ENCODE measurements around the gene SBK2. TPM values are rescaled to one million over a fixed set of nuclear protein-coding genes. Genes with fewer than 3 reads are reported as not detected.

SBK2 gene
- total RNA-seq, 1 donor from 2014 or later: 15.6 TPM

GRCh38 chr19:55563261-55563690 lies 26.3 kb upstream of the SBK2 start:
- intact Hi-C loops (cut with DNase I): no loop called here
- ATAC-seq (ENCODE audit: poor library complexity) (peak; percentile 89), DNase-seq (peak; percentile 82)

DNA sequence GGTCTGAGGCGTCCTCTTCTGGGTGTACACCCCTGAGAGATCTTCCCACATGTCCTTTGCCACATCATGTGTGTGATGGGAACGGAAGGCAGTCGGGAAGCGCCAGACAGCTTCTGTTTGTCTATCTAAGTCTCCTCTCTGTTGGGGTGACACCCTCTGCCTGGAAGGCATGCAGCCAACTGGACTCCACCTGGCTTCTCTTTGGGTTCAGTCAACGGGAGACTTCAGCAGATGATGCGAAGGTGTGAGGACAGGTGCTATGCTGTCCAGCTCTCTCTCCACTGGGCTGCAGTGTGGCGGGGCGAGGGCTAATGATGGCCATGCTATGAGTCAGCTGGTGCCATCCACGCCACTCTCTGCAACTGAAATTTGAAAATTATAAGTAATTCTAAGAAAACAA lies 22.8 kb upstream of the SBK2 start:
- no peak for ATAC-seq (ENCODE audit: poor library complexity)
- intact Hi-C loops (cut with DNase I): no loop called here
- DNase-seq: no peak

DNA sequence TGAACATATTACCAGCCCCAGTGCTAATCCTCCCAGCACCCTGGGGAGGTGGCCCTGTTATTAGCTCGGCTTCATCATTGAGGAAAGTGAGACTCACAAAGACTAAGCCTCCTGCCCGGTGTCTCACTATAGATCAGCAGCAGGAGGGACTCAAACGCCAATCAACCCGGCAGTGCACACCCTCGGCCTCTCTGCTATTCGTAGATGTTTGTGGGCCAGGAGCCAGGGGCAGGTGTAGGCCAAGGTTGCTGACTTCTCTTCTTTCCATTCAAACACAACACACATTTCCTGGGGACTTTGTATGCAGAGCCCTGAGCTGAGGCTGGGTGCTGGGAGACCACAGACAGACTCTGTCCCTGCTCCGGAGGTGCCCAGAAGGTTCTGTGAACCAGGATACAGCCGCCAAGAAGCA lies 17.8 kb upstream of the SBK2 start:
- DNase-seq (no peak), ATAC-seq (ENCODE audit: poor library complexity) (no peak)
- intact Hi-C loops (cut with DNase I): no loop called here

DNA sequence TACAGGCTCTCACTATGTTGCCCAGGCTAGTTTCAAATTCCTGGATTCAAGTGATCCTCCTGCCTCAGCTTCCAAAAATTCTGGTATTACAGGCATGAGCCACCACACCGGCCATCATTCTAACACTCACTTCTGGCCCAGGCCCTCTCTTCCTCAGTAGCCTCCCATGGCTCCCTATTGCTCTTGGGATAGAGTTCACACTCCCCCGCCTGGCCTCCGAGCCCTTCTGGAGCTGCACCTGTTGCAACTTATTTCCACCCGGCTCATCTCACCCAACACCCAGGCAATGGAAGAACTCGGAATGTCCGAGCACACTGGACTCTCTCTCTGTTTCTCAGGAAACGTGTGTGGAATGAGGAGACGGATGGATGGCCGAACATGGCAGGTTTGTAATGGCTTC lies 17.4 kb upstream of the SBK2 start:
- no peak for ATAC-seq (ENCODE audit: poor library complexity)
- no peak for DNase-seq
- intact Hi-C loops (cut with DNase I): no loop called here

- intact Hi-C loops (cut with DNase I): no loop called here
- ATAC-seq (ENCODE audit: poor library complexity) (no peak), DNase-seq (no peak)
Observed at GRCh38 chr19:55553217-55554182, 16.6 kb upstream of the SBK2 start.

- DNase-seq (no peak), ATAC-seq (ENCODE audit: poor library complexity) (no peak)
- intact Hi-C loops (cut with DNase I): no loop called here
Observed at GRCh38 chr19:55552620-55553019, 15.7 kb upstream of the SBK2 start.

GRCh38 chr19:55552206-55552605 lies 15.3 kb upstream of the SBK2 start:
- intact Hi-C loops (cut with DNase I): no loop called here
- no peak for DNase-seq
- ATAC-seq (ENCODE audit: poor library complexity): no peak

GRCh38 chr19:55550321-55550650 lies 13.4 kb upstream of the SBK2 start:
- intact Hi-C loops (cut with DNase I): no loop called here
- ATAC-seq (ENCODE audit: poor library complexity): no peak
- DNase-seq: no peak

GRCh38 chr19:55549500-55550320 lies 12.8 kb upstream of the SBK2 start:
- no peak for ATAC-seq (ENCODE audit: poor library complexity)
- DNase-seq: no peak
- intact Hi-C loops (cut with DNase I): no loop called here

DNA sequence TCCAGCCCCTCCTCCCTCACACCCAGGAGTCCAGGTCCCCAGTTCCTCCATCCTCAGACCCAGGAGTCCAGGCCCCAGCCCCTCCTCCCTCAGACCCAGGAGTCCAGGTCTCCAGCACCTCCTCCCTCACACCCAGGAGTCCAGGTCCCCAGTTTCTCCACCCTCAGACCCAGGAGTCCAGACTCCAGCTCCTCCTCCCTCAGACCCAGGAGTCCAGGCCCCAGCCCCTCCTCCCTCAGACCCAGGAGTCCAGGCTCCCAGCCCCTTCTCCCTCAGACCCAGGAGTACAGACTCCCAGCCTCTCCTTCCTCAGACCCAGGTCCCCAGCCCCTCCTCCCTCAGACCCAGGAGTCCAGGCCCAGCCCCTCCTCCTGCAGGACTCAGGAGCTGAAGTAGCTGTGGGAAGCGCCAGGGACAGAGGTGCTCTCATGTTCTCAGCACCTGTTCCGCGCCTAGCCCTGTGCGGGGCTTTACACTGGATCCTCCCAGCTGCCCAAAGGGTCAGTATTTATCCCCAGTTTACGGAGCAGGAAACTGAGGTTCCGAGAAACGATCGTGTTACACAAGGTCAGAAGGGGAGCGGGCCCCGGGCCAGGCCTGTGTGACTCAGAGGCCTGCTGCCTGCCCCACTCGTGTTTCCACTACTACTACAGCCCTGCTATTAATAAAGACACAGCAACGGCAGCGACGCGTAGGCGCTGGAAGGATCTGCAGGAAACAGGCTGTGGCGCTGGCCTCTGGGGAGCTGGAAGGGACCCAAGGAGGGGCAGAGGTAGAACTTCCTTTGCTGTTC lies 10.1 kb upstream of the SBK2 start:
- peak; percentile 80 for ATAC-seq (ENCODE audit: poor library complexity)
- intact Hi-C loops (cut with DNase I): no loop called here
- peak; percentile 91 for DNase-seq

DNA sequence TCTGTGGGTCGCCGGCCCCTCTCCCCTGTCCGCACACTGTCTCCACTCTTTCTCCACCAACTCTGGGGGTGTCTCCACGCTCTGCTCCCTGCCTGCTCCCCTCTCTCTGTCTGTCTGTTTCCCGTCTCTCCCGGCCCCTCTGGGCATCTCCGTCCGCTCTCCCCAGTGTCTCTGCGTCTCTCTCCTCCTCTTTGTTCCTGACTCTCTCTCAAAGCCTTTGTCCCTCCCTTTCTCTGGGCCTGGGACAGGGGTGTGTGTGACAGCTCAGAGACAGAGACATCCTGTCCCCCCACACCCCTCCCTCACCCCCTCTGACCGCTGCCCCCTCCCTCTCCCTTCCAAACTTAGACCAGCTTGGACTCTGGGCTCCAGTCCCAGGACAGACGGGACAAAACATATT lies 9.1 kb upstream of the SBK2 start:
- DNase-seq: peak; percentile 61
- peak; percentile 85 for ATAC-seq (ENCODE audit: poor library complexity)
- intact Hi-C loops (cut with DNase I): no loop called here

DNA sequence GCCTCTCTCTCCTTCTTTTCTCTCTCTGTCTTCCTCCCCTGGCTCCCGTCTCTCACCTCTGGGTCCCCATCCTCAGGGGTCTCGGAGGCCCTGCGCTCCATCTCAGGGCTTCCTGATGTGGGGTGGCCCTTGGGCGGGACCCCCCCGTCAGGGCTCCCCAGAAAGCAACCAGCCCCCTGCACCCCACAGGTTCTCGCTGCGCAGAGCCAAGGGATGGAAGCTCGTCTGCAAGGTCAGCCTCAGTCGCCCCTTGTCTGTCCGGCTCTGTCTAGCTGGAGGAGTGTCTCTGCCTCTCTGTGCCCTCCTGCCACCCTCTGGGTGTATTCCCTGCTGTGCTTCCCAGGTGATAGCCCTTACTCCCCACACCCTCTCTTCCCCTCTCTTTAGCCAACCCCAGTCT lies 8.5 kb upstream of the SBK2 start, which contains the start of gene SBK3:
SBK3 (minus strand) TSS at position 101 of the 400 bp plus-strand sequence; CDS start at position 101, 0 bp downstream.
- DNase-seq: no peak
- ATAC-seq (ENCODE audit: poor library complexity): peak; percentile 7
- intact Hi-C loops (cut with DNase I): no loop called here

DNA sequence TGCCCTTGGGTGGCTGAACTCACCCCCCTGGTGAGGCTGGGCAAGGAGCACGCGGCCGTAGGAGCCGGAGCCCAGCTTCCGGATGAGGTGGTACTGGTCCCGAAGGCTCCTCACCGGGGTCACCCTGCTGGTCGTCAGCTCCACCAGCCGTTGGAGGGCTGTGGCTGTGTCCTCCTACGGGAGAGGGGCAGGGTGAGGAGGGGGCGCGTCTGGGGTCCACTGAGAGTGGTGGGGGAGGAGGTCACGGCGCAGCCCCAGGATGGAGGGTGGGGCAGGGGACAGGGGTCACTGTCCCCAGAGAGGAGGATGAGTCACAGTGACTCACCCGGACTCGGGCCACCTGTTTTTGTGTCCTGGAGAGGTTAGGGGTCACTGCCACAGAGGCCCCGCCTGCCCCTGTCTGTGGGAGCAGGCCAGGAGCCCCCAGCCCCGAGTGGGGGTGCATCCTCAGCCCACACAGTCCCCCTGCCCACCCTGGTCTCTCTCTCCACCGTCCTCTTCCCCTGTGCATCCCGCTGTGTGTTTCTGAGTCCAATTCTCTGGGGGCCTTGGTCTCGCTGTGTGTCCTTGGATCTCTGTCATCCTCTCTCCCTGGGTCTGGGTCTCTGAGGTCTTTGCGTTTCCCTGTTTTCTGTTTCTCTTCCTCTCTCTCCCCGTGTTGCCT lies 8.0 kb upstream of the SBK2 start:
- DNase-seq (no peak), ATAC-seq (ENCODE audit: poor library complexity) (no peak)
- intact Hi-C loops (cut with DNase I): no loop called here

DNA sequence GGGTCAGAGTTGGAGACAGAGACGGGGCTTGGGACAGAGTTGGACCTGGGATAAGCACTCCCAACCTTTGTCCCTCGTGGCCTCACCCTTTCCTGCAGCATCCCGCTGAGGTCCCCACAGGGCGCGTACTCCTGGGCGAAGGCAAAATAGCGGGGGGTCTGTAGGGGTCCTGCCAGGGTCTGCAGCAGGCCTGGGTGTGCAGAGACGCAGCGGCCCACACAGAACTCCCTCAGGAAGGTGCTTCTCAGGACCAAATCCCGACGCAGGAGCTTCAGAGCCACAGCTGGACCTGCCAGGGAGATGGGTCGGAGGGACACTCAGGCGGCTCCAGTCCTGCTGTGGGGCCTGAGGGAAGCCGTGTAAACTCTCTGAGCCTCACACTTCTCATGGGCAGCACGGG lies 7.1 kb upstream of the SBK2 start:
- intact Hi-C loops (cut with DNase I): no loop called here
- DNase-seq: no peak
- no peak for ATAC-seq (ENCODE audit: poor library complexity)

DNA sequence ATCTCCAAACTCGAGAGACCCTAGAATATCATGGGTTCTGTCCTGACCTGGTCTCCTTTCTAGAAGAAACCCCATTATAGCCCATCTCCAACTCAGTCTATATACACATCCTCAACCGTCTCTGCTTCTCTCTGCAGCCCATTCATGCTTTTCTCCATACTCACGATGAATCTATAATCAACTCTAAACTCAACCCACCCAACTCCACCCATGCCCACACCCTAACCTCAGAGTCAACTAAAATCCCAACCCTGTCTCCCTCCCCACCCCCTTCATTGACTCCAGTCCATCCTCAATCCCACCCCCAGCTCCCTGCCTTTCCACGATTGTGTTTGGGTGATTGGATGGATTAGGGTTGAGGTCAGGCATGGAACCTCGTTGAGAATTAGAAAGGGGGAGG lies 6.6 kb upstream of the SBK2 start:
- DNase-seq (no peak), ATAC-seq (ENCODE audit: poor library complexity) (no peak)
- intact Hi-C loops (cut with DNase I): no loop called here

GRCh38 chr19:55542292-55542855 lies 5.4 kb upstream of the SBK2 start:
- no peak for ATAC-seq (ENCODE audit: poor library complexity)
- no peak for DNase-seq
- intact Hi-C loops (cut with DNase I): no loop called here

DNA sequence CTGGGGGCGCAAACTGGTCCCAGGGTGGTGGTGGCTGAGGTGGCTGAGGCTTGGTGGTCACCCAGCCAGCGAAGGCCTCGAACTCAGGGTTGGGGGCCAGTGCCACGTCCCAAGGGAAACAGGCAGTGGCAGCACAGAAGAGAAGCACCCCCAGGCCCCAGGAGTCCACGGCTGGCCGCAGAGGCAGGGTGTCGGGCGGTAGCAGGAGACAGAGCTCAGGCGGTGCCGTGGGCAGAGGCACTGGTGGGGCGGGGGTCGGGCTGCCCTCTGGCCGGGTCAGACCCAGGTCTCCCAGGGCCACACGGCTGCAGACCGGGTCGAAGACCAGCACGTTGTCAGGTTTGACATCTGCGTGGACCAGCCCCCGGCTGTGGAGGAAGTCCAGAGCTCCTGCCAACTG lies 4.2 kb upstream of the SBK2 start:
- intact Hi-C loops (cut with DNase I): no loop called here
- ATAC-seq (ENCODE audit: poor library complexity) (no peak), DNase-seq (no peak)

DNA sequence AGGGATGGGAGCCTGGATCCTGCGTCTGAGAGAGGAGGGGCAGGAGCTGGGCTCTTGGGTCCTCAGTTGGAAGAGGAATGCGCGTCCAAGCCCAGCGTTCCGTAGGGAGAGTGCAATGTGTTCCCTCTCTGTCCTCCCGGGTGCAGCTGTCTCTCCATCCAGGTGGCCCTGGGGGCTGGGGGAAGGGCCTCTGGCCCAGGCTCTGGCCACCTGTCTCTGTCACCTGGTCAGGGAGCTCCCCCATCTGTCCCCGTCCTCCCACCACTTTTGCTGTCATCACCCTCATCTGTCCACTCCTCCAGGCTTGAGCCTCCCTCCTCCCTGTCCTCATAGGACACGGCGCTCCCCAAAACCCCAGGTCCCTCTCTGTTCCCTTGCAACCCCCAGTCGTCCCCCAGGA lies 3.7 kb upstream of the SBK2 start:
- ATAC-seq (ENCODE audit: poor library complexity) (no peak), DNase-seq (no peak)
- intact Hi-C loops (cut with DNase I): no loop called here

Data from Right ventricle myocardium superior (tissue), 1 donor.